K562 (cell line): ENCODE measurements around the gene TRIP10. TPM values are rescaled to one million over a fixed set of nuclear protein-coding genes. Genes with fewer than 3 reads are reported as not detected.

ENCODE experiments used
- BCL6 ChIP-seq: fragments of 250-450 bp; sonication (Bioruptor Pico); IDR thresholded peaks from 2 replicates; pipeline ENCODE4 v1.4.0; 2020
- CCNT2 ChIP-seq: IDR thresholded peaks from 2 replicates; pipeline ENCODE4 v1.6.1; 2011; ENCODE audit warnings: borderline replicate concordance, low read depth, mild to moderate bottlenecking, moderate library complexity, mixed read lengths, low read length; ENCODE audit not compliant: insufficient read length; ENCODE audit errors: extremely low read depth
- MEIS2 ChIP-seq: fragments of 450-650 bp; IDR thresholded peaks from 2 replicates; pipeline ENCODE4 v1.6.1; 2014; ENCODE audit warnings: mild to moderate bottlenecking; ENCODE audit not compliant: partially characterized antibody
- NCOA2 ChIP-seq, 2 experiments: fragments of 450-650 bp; IDR thresholded peaks; 2 replicates each; pipeline ENCODE4 v1.6.1; 2018; ENCODE audit warnings: mild to moderate bottlenecking in 2 of 2, moderate library complexity in 1 of 2; ENCODE audit not compliant: partially characterized antibody in 2 of 2
- NFIX ChIP-seq: fragments of 250-450 bp; sonication (Bioruptor Pico); IDR thresholded peaks from 2 replicates; pipeline ENCODE4 v1.4.0; 2020; ENCODE audit warnings: low read depth, mild to moderate bottlenecking, moderate library complexity
- RAD21 ChIP-seq, 2 experiments: fragments of 250-450 bp in 1 of 2; fragments of 450-650 bp in 1 of 2; sonication (Bioruptor Pico) in 1 of 2; formaldehyde crosslinking in 1 of 2; IDR thresholded peaks in 1 of 2; conservative IDR thresholded peaks in 1 of 2; 2 replicates each; pipeline versions ENCODE4 v1.4.0 to v1.8.0; 2020 to 2022; ENCODE audit warnings: mild to moderate bottlenecking in 2 of 2, moderate library complexity in 1 of 2
- STAG1 ChIP-seq: sonication (generic); formaldehyde crosslinking; IDR thresholded peaks from 2 replicates; pipeline ENCODE4 v1.5.0; 2020; ENCODE audit warnings: missing genetic modification reagents, borderline replicate concordance
- TCFL5 ChIP-seq: fragments of 250-450 bp; sonication (Bioruptor Pico); conservative IDR thresholded peaks from 2 replicates; pipeline ENCODE4 v1.6.1; 2021; ENCODE audit warnings: mild to moderate bottlenecking, moderate library complexity, matching md5 sums
- ZNF12 ChIP-seq: sonication (generic); formaldehyde crosslinking; IDR thresholded peaks from 2 replicates; pipeline ENCODE4 v1.4.0; 2020; ENCODE audit warnings: mild to moderate bottlenecking, missing genetic modification reagents
- ZNF140 ChIP-seq: fragments of 250-450 bp; sonication (Bioruptor Pico); IDR thresholded peaks from 2 replicates; pipeline ENCODE4 v1.8.0; 2021; ENCODE audit warnings: moderate library complexity, mild to moderate bottlenecking, inconsistent platforms
- ZNF436 ChIP-seq: fragments of 250-450, 450-650 bp; sonication (Bioruptor Pico); formaldehyde crosslinking; IDR thresholded peaks from 2 replicates; pipeline ENCODE4 v1.7.0; 2020; ENCODE audit warnings: mild to moderate bottlenecking
- ZNF586 ChIP-seq: fragments of 450-650 bp; formaldehyde crosslinking; conservative IDR thresholded peaks from 2 replicates; pipeline ENCODE4 v1.4.0; 2020; ENCODE audit warnings: mild to moderate bottlenecking, moderate library complexity
- polyA plus RNA-seq, 8 experiments: library from polyadenylated mRNA; depleted of rRNA in 4 of 8; stranded (reverse) in 5 of 8; unstranded in 3 of 8; fragments of >200 nt; fragmentation: Nextera tagmentation in 2 of 8; fragmentation: Illumina TruSeq in 1 of 8; extraction: Ambion mirVana in 2 of 8; extraction: Trizol in 1 of 8; gene quantifications; 2 replicates each; pipeline versions ENCODE4 v1.2.1 to v1.2.3, GENCODE V29; 2011 to 2014; ENCODE audit warnings: inconsistent platforms in 1 of 8, missing spikeins in 1 of 8
- total RNA-seq, 7 experiments: library from RNA; depleted of rRNA in 6 of 7; stranded (reverse); fragments of >200 nt in 6 of 7; fragmentation: Illumina TruSeq in 2 of 7; extraction: Trizol in 2 of 7; gene quantifications; 2 replicates each; pipeline versions ENCODE4 v1.2.1 to v1.2.3, GENCODE V29; 2011 to 2021; ENCODE audit warnings: low replicate concordance in 1 of 7
- TF ChIP-seq, protein P1 (sequence below), 2 experiments: IDR thresholded peaks; 2 replicates each; pipeline ENCODE4 v1.6.1; 2012; ENCODE audit warnings: improper control_type of control experiment in 2 of 2, low read depth in 2 of 2, low read length in 2 of 2, borderline replicate concordance in 1 of 2
- TF ChIP-seq, protein P2 (sequence below): fragments of 450-650 bp; formaldehyde crosslinking; IDR thresholded peaks from 2 replicates; pipeline ENCODE4 v1.4.0; 2022; ENCODE audit warnings: mild to moderate bottlenecking, moderate library complexity
- TF ChIP-seq, protein P3 (sequence below): sonication (generic); formaldehyde crosslinking; IDR thresholded peaks from 2 replicates; pipeline ENCODE4 v1.8.1; 2023; ENCODE audit warnings: mild to moderate bottlenecking, missing genetic modification reagents
- TF ChIP-seq, protein P4 (sequence below): conservative IDR thresholded peaks from 2 replicates; pipeline ENCODE4 v1.6.1; 2011; ENCODE audit warnings: low read depth, mild to moderate bottlenecking, low read length; ENCODE audit not compliant: control insufficient read depth
- TF ChIP-seq, protein P5 (sequence below): fragments of 450-650 bp; IDR thresholded peaks from 2 replicates; pipeline ENCODE4 v1.7.0; 2016; ENCODE audit warnings: borderline replicate concordance

The TRIP10 gene
- total and polyA plus RNA-seq, 9 of the 15 experiments (the other 6 are each of a cell fraction or from before 2014, with no cell fraction given) = 1.2 to 66.8 (median 36.1) TPM

DNA sequence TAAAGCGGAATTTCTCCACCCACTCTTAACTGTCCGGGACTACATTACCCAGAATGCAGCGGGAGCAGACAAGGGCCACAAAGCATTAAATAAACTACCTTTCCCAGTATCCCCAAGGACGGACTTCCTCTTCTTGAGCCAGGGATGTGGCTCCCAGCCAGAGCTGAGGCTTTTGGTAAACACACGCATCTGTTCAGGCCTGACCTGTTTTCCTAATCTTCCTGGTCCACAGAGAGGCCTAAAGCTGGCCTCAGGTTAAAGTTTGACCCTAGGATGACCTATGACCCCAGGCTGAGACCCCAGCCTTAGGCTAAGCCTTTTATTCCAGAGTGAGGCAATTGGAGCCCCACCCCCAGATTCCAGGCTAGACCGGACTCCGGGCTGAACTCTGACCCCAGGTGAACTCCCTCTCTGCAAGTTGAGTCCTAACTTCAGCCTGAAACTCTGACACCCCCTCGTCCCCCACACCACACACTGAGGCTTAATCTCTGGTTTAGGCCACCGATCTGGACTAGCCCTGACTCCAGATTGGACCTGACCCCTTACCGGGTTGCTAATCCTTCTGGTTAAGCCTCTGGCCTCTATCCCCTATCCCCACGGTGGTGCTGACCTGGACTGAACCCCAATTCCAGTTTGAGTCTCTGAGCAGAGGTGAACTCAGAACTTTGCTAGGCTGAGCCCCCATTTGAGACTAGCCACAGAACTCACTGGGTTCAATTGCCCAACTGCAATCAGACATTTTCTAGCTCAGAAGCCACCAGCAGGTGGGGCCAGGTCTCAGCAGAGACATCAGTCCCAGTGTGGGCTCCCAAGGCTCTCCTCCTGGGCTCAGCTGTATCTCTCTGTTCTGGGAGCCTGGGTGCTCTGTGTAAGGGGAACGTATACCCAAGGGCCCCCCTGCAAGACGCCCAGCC lies 1.4 kb upstream of the TRIP10 start (continued):
- TF ChIP-seq RAD21 (CRISPR knock-in tag; conservative IDR thresholded peaks at IDR 0.05 in 1 of 2, IDR thresholded peaks at IDR 0.05 in 1 of 2) (peak; percentile 83 to 86), STAG1 (CRISPR knock-in tag) (no peak), BCL6 (CRISPR knock-in tag) (no peak), ZNF12 (CRISPR knock-in tag) (no peak; the same call in 1 of the 2 replicates), CCNT2 (no peak), MEIS2 (no peak), ZNF586 (CRISPR knock-in tag) (peak; percentile 68; the same call in 1 of the 2 replicates), ZNF436 (CRISPR knock-in tag) (no peak), TCFL5 (no peak), ZNF140 (no peak), NCOA2 (IDR thresholded peaks at IDR 0.05; ENCODE audit: partially characterized antibody in 2 of 2) (no peak), NFIX (CRISPR knock-in tag) (peak; percentile 28; the same call in 1 of the 2 replicates)
- TF ChIP-seq, protein P1, sequence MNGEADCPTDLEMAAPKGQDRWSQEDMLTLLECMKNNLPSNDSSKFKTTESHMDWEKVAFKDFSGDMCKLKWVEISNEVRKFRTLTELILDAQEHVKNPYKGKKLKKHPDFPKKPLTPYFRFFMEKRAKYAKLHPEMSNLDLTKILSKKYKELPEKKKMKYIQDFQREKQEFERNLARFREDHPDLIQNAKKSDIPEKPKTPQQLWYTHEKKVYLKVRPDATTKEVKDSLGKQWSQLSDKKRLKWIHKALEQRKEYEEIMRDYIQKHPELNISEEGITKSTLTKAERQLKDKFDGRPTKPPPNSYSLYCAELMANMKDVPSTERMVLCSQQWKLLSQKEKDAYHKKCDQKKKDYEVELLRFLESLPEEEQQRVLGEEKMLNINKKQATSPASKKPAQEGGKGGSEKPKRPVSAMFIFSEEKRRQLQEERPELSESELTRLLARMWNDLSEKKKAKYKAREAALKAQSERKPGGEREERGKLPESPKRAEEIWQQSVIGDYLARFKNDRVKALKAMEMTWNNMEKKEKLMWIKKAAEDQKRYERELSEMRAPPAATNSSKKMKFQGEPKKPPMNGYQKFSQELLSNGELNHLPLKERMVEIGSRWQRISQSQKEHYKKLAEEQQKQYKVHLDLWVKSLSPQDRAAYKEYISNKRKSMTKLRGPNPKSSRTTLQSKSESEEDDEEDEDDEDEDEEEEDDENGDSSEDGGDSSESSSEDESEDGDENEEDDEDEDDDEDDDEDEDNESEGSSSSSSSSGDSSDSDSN (IDR thresholded peaks at IDR 0.05; ENCODE audit: borderline replicate concordance in 1 of 2, low read depth in 2 of 2, low read length in 2 of 2) = no peak
- TF ChIP-seq, protein P2, sequence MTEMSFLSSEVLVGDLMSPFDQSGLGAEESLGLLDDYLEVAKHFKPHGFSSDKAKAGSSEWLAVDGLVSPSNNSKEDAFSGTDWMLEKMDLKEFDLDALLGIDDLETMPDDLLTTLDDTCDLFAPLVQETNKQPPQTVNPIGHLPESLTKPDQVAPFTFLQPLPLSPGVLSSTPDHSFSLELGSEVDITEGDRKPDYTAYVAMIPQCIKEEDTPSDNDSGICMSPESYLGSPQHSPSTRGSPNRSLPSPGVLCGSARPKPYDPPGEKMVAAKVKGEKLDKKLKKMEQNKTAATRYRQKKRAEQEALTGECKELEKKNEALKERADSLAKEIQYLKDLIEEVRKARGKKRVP (CRISPR knock-in tag) = no peak
- TF ChIP-seq, protein P3, sequence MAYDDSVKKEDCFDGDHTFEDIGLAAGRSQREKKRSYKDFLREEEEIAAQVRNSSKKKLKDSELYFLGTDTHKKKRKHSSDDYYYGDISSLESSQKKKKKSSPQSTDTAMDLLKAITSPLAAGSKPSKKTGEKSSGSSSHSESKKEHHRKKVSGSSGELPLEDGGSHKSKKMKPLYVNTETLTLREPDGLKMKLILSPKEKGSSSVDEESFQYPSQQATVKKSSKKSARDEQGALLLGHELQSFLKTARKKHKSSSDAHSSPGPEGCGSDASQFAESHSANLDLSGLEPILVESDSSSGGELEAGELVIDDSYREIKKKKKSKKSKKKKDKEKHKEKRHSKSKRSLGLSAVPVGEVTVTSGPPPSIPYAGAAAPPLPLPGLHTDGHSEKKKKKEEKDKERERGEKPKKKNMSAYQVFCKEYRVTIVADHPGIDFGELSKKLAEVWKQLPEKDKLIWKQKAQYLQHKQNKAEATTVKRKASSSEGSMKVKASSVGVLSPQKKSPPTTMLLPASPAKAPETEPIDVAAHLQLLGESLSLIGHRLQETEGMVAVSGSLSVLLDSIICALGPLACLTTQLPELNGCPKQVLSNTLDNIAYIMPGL (CRISPR knock-in tag) = no peak; the same call in 1 of the 2 replicates
- TF ChIP-seq, protein P4, sequence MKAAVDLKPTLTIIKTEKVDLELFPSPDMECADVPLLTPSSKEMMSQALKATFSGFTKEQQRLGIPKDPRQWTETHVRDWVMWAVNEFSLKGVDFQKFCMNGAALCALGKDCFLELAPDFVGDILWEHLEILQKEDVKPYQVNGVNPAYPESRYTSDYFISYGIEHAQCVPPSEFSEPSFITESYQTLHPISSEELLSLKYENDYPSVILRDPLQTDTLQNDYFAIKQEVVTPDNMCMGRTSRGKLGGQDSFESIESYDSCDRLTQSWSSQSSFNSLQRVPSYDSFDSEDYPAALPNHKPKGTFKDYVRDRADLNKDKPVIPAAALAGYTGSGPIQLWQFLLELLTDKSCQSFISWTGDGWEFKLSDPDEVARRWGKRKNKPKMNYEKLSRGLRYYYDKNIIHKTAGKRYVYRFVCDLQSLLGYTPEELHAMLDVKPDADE = peak; percentile 99; the same call in 1 of the 2 replicates
- TF ChIP-seq, protein P5, sequence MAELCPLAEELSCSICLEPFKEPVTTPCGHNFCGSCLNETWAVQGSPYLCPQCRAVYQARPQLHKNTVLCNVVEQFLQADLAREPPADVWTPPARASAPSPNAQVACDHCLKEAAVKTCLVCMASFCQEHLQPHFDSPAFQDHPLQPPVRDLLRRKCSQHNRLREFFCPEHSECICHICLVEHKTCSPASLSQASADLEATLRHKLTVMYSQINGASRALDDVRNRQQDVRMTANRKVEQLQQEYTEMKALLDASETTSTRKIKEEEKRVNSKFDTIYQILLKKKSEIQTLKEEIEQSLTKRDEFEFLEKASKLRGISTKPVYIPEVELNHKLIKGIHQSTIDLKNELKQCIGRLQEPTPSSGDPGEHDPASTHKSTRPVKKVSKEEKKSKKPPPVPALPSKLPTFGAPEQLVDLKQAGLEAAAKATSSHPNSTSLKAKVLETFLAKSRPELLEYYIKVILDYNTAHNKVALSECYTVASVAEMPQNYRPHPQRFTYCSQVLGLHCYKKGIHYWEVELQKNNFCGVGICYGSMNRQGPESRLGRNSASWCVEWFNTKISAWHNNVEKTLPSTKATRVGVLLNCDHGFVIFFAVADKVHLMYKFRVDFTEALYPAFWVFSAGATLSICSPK = no peak
